Measurements from ENCODE around the gene C1QTNF7.

DNA sequence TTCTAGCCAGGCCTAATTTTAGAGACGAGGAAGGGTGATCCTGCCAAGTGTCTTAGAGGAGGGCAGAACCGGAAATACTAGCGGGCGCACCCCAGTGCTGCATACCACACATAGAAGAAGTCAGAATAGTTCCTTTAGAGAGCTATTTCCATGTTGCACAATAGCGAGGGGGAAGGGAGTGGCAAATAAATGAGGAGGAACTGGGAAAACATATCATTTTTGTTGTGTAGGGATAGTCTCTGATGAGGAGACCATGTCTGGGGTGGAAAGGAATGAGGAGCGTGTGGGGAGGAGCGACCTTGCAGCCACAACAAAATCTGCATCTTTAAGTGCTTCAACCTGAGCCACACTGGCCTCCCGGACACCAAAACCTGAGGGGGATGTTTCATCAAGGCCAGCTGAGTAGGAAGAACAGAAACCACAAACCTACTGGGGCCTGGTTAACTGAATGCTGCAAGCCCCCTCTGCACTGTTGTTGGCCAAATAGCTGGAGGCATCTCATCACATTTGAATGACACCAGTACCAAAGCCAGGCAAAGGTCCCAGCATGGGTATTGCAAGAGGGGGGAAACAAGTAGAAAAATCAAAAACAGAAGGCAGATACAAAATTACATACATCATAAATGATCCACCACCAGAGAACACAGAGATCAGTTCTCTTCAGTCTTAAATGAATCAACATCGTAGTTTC lies 26.7 kb upstream of the C1QTNF7 start:
- TF ChIP-seq SIN3A (IDR thresholded peaks at IDR 0.05; ENCODE audit: borderline replicate concordance, insufficient read depth, low read length), result no peak
- 0 out of 2 replicates have a peak, but pooled peaks have one; percentile 33 for TF ChIP-seq POLR2AphosphoS5 (IDR thresholded peaks at IDR 0.05; ENCODE audit: low read depth, low read length)
- no peak for TF ChIP-seq TAF1 (IDR thresholded peaks at IDR 0.05; ENCODE audit: borderline replicate concordance, insufficient read depth, low read length)
- TF ChIP-seq, protein P1, sequence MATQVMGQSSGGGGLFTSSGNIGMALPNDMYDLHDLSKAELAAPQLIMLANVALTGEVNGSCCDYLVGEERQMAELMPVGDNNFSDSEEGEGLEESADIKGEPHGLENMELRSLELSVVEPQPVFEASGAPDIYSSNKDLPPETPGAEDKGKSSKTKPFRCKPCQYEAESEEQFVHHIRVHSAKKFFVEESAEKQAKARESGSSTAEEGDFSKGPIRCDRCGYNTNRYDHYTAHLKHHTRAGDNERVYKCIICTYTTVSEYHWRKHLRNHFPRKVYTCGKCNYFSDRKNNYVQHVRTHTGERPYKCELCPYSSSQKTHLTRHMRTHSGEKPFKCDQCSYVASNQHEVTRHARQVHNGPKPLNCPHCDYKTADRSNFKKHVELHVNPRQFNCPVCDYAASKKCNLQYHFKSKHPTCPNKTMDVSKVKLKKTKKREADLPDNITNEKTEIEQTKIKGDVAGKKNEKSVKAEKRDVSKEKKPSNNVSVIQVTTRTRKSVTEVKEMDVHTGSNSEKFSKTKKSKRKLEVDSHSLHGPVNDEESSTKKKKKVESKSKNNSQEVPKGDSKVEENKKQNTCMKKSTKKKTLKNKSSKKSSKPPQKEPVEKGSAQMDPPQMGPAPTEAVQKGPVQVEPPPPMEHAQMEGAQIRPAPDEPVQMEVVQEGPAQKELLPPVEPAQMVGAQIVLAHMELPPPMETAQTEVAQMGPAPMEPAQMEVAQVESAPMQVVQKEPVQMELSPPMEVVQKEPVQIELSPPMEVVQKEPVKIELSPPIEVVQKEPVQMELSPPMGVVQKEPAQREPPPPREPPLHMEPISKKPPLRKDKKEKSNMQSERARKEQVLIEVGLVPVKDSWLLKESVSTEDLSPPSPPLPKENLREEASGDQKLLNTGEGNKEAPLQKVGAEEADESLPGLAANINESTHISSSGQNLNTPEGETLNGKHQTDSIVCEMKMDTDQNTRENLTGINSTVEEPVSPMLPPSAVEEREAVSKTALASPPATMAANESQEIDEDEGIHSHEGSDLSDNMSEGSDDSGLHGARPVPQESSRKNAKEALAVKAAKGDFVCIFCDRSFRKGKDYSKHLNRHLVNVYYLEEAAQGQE (IDR thresholded peaks at IDR 0.05; ENCODE audit: insufficient read depth in 1 of 2, low read depth in 2 of 2, low read length in 2 of 2), result 0 out of 4 replicates have a peak, but pooled peaks of 1 of the 2 experiments have one; percentile 60
- TF ChIP-seq FOXP2 (optimal IDR thresholded peaks at IDR 0.05; ENCODE audit: borderline replicate concordance, extremely low read depth, extremely low read length, insufficient read depth), result peak; percentile 60
